CD4-positive, alpha-beta T cell treated with Interleukin-2 at 100 ng/mL for 4 hours (primary cell): ENCODE results near the gene KCNK6.

Source experiments
- DNase-seq: peaks from one replicate; pipeline ENCODE4 v3.0.0-alpha.2; 2020; ENCODE audit warnings: low spot score

The KCNK6 gene

GRCh38 chr19:38319421-38320258 lies at the start of gene KCNK6:
TSS of gene KCNK6 (plus strand) at chr19:38319845. CDS start at chr19:38319951, 106 bp downstream.
- DNase-seq, result peak; percentile 38

GRCh38 chr19:38270587-38271167 lies 49.0 kb upstream of the KCNK6 start:
- no peak for DNase-seq

GRCh38 chr19:38273499-38273898 lies 46.1 kb upstream of the KCNK6 start:
- DNase-seq, result no peak

- no peak for DNase-seq
These were observed 44.9 kb upstream of the KCNK6 start for GRCh38 chr19:38274739-38275138.

- DNase-seq, result no peak
These were observed 42.6 kb upstream of the KCNK6 start for GRCh38 chr19:38276942-38277517.

GRCh38 chr19:38277549-38277948 lies 42.1 kb upstream of the KCNK6 start:
- no peak for DNase-seq

GRCh38 chr19:38277969-38278680 lies 41.5 kb upstream of the KCNK6 start:
- no peak for DNase-seq

- no peak for DNase-seq
These were observed 40.9 kb upstream of the KCNK6 start for GRCh38 chr19:38278751-38279150.

- no peak for DNase-seq
These were observed 39.4 kb upstream of the KCNK6 start for GRCh38 chr19:38280030-38280921.

- DNase-seq, result peak; percentile 3
These were observed 37.7 kb upstream of the KCNK6 start for GRCh38 chr19:38281811-38282566.

- DNase-seq, result no peak
These were observed 36.4 kb upstream of the KCNK6 start for GRCh38 chr19:38283271-38283670.

- DNase-seq, result no peak
These were observed 35.2 kb upstream of the KCNK6 start for GRCh38 chr19:38284422-38284821.

GRCh38 chr19:38285567-38285966 lies 34.1 kb upstream of the KCNK6 start:
- no peak for DNase-seq

GRCh38 chr19:38287604-38288003 lies 32.0 kb upstream of the KCNK6 start:
- DNase-seq, result peak; percentile 6

- no peak for DNase-seq
These were observed 31.4 kb upstream of the KCNK6 start for GRCh38 chr19:38288123-38288855.

GRCh38 chr19:38289955-38290354 lies 29.7 kb upstream of the KCNK6 start:
- no peak for DNase-seq

- DNase-seq, result no peak
These were observed 29.0 kb upstream of the KCNK6 start for GRCh38 chr19:38290631-38291147.

GRCh38 chr19:38291855-38292254 lies 27.8 kb upstream of the KCNK6 start:
- no peak for DNase-seq

- no peak for DNase-seq
These were observed 26.4 kb upstream of the KCNK6 start for GRCh38 chr19:38293281-38293680.

GRCh38 chr19:38294090-38294489 lies 25.6 kb upstream of the KCNK6 start:
- no peak for DNase-seq
